ENCODE measurements around the gene TBX3. TPM values are rescaled to one million over a fixed set of nuclear protein-coding genes. Genes with fewer than 3 reads are reported as not detected.

TBX3 gene
- polyA plus RNA-seq, 4 donors = 30.3 to 99.5 (median 88.8) TPM

GRCh38 chr12:114636723-114637480, 47.1 kb downstream of the TBX3 start:
- DNase-seq (ENCODE audit: low read depth in 4 of 4, low spot score in 3 of 4) = no peak

- DNase-seq (ENCODE audit: low read depth in 4 of 4, low spot score in 3 of 4) = no peak
Observed at GRCh38 chr12:114631242-114631641, 52.7 kb downstream of the TBX3 start.

GRCh38 chr12:114628199-114628598, 55.8 kb downstream of the TBX3 start:
- no peak for DNase-seq (ENCODE audit: low read depth in 4 of 4, low spot score in 3 of 4)

DNA sequence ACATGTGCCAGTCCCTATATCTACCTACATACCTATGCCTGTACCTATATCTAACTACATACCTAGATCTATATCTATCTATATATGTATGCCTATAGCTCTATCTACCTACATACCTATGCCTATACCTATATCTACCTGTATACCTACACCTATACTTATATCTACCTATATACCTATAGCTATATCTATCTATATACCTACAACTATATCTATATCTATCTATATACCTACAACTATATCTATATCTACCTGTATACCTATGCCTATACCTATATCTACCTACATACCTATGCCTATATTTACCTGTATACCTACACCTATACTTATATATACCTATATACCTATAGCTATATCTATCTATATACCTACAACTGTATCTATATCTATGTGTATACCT, 56.6 kb downstream of the TBX3 start:
- no peak for DNase-seq (ENCODE audit: low read depth in 4 of 4, low spot score in 3 of 4)

DNA sequence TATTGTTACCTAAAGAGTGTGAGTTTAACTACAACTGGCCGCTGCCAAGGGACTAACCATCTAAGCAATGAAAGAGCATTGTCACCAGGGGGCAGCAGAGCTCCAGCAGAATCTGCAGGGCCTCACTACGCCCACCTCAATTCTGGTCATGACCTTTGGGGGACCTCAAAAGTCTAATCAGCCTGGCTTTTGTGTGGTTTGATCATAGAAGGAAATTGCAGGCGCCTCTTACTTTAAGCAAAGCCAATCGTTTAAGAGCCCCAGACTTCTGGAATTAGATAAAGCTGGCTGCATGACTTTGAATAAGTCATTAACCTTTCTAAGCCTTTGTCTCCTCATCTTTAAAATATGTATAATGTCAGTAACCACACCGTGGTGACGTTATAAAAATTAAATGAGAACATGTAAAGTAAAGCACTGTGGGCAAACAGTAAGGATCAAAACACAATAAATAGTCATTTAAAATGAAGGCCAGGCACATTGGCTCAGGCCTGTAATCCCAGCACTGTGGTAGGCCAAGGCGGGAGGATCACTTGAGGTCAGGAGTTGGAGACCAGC, 58.6 kb downstream of the TBX3 start:
- peak in 2 of 4 donors; percentile 6 to 11 for DNase-seq (ENCODE audit: low read depth in 4 of 4, low spot score in 3 of 4)

DNA sequence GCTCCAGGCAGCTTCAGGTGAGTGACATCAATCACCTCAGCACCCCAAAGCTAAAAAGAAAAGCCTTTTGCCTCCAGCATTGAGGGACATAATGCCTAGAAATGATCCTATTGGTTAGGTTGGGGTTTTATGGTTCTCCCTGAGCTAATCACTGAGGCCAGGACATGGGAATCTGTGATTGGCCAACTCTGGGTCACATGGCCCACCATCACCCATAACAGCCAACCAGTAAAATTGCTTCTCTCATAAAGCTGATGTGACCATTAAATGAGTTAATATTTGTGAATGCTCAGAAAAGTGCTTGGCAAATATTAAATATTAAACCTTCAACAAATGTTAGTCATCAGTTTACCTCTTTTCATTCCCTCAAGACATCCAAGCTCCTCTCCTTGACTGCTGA, 60.2 kb downstream of the TBX3 start:
- no peak for DNase-seq (ENCODE audit: low read depth in 4 of 4, low spot score in 3 of 4)
